Muscle layer of colon (tissue), 2 donors: ENCODE data around the gene MTCL1.

Experiments
- H3K27ac ChIP-seq: one replicate; pipeline ENCODE4 v1.7.0; 2013; ENCODE audit warnings: low read depth, mild to moderate bottlenecking, low read length, moderate library complexity
- H3K27me3 ChIP-seq, 2 donors: one replicate each; pipeline ENCODE4 v1.7.0; 2013; ENCODE audit warnings: low read length in 2 of 2, mild to moderate bottlenecking in 2 of 2; ENCODE audit not compliant: insufficient read depth in 2 of 2, control insufficient read depth in 1 of 2
- H3K36me3 ChIP-seq: one replicate; pipeline ENCODE4 v1.7.0; 2013; ENCODE audit warnings: mild to moderate bottlenecking, low read length; ENCODE audit not compliant: insufficient read depth
- H3K4me1 ChIP-seq: one replicate; pipeline ENCODE4 v1.7.0; 2013; ENCODE audit warnings: mild to moderate bottlenecking, low read length; ENCODE audit not compliant: insufficient read depth
- H3K4me3 ChIP-seq, 2 donors: one replicate each; pipeline ENCODE4 v1.7.0; 2013; ENCODE audit warnings: low read length in 2 of 2, low read depth in 1 of 2, mild to moderate bottlenecking in 1 of 2, moderate library complexity in 1 of 2
- H3K9ac ChIP-seq: one replicate; pipeline ENCODE4 v1.7.0; 2013; ENCODE audit warnings: low read length
- H3K9me3 ChIP-seq: one replicate; pipeline ENCODE4 v1.7.0; 2013; ENCODE audit warnings: mild to moderate bottlenecking, low read length
- donor health status: abdominal sarcoma.
- donor health status: Adenocarcinoma of cecum.

Gene MTCL1

DNA sequence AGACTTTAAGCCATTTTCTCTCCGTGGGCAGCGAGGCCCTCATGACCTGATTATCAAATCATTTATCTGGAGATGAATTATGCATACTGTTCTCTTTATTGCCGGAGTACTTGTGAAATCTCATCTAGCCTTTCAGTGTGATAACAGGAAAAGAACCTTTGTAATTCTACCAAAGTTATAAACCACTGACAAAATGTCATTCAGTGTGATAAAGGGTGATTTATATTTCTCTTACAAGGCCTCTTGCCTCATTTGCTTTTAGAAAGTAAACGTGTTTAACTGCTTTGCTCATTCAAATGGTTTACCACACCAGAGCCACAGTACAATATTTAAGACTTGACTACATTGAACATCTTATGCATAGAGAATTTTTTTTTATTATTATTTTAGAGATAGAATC is 13.8 kb downstream of the MTCL1 start:
- no peak overlapping the region for H3K4me3 ChIP-seq
- H3K9me3 ChIP-seq, result no peaks in the 10 kb centered on the region
- H3K27ac ChIP-seq, result no peak overlapping the region
- H3K4me1 ChIP-seq, result peaks cover 23% of the 10 kb centered on the region
- H3K27me3 ChIP-seq, result no peaks in the 10 kb centered on the region
- H3K36me3 ChIP-seq, result peaks cover 32% of the 10 kb centered on the region
- no peak overlapping the region for H3K9ac ChIP-seq

DNA sequence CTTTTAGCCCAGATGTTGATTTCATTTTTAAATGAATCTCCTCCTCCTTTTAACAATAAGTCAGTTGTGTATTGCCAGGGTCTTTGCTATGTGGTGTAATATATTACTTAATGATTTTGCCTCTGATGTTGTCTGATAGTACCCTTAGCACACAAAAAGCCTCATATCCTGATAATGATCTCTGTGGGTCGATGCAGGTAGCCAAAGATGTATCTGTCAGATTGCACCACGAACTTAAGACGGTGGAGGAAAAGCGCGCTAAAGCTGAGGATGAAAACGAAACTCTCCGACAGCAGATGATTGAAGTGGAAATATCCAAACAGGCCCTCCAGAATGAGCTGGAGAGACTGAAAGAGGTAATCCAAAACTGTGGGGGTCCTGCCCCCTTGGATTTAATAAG is 14.8 kb downstream of the MTCL1 start:
- H3K4me3 ChIP-seq, result no peak overlapping the region
- H3K9ac ChIP-seq, result no peak overlapping the region
- H3K36me3 ChIP-seq, result peaks cover 32% of the 10 kb centered on the region
- H3K9me3 ChIP-seq, result no peaks in the 10 kb centered on the region
- H3K27ac ChIP-seq, result no peak overlapping the region
- H3K4me1 ChIP-seq, result peaks cover 23% of the 10 kb centered on the region
- no peaks in the 10 kb centered on the region for H3K27me3 ChIP-seq

DNA sequence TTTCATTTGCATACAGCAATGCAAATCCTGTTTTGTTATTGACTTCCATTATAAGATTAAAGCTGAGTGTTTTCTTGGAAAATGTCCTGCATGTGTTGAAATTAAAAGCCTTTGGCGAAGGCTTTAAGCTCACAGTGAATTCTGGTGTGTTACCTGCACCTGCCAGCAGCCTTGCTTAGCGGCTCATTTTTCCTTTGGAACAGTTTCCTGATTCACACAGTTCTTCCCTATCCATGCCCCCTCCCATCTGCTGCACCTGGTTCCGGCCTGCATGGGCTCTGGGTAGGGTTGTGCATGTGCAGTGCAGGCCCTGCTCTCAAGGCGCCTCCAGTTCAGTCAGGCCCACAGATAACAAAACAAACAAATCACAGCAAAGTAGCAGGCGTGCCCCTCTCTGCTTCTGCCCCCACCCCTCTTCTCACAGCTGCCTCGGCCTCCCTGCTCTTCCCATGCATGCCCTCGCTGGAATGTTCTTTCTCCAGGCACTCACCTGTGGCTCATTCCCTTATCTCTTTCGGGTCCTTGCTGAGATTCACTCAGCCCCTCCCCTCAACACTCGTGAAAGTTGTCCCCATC is 15.8 kb downstream of the MTCL1 start:
- H3K4me1 ChIP-seq, result peaks cover 23% of the 10 kb centered on the region
- peaks cover 32% of the 10 kb centered on the region for H3K36me3 ChIP-seq
- H3K9me3 ChIP-seq, result no peaks in the 10 kb centered on the region
- H3K9ac ChIP-seq, result no peak overlapping the region
- no peak overlapping the region for H3K27ac ChIP-seq
- H3K27me3 ChIP-seq, result no peaks in the 10 kb centered on the region
- H3K4me3 ChIP-seq, result no peak overlapping the region

DNA sequence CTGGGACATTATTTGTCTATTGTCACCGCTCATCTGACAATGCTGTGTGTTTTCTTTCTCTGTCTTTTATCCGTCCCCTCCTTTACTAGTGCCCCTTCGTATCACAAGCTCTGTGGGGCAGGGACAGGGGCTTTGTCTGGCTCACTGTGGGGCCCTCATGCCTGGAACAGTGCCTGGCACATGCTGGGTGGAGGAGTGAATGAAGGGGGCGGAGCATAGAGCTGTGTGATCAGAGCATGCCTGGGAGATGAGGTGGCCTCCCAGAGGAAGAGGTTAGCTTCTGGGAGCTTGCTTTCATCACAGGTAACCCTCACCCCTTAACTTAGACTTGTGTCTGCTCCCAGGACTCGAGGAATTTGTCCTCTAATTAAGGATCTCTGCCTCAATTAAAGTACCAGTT is 16.4 kb downstream of the MTCL1 start:
- Histone ChIP-seq H3K4me1 (peaks cover 23% of the 10 kb centered on the region), H3K27me3 (no peaks in the 10 kb centered on the region), H3K36me3 (peaks cover 32% of the 10 kb centered on the region), H3K9me3 (no peaks in the 10 kb centered on the region), H3K27ac (no peak overlapping the region), H3K4me3 (no peak overlapping the region), H3K9ac (no peak overlapping the region)

DNA sequence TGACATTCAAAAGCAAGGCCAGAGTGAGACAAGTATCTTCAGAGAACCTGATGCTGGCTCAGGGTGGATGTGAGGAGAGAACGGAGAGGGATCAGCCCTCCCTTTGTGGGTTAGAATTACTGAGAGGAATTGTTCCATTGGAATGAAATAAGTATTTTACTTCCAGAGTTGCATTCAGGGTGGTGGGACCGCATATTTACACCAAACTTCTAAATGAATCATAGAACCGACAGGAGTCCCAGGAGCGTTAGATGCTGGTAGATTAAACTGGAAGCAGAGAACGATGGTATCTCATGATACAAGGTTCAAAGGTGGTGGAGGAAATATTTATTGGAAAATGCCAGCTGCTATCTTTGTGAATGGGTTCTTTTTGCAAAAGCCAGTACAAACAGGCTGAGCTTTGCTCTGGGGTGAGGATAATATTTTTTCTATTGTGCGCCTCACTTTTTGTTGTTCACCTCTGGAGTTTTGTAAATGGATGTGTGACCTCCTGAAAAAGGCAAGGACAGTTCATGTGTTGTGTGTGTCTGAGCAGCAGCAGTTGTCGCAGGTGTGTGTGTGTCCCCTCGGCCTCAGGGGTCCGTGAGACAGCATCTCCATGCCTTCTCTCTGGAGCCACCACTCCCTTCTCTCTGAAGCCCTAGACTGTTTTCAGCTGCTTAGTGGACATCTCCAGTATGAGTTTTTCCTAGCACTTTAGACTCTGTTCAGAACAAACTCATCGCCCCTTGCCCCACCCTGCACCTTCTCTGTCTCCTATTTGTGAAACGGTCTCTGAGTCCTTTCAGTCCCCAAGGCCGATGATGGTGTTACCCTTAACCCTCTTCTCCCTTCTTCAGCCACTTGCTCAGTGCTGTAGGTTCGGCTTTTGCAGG is 17.8 kb downstream of the MTCL1 start:
- Histone ChIP-seq H3K4me1 (peaks cover 9% of the 10 kb centered on the region), H3K36me3 (peaks cover 32% of the 10 kb centered on the region), H3K9me3 (no peaks in the 10 kb centered on the region), H3K9ac (no peak overlapping the region), H3K27ac (no peak overlapping the region), H3K4me3 (no peak overlapping the region), H3K27me3 (no peaks in the 10 kb centered on the region)

DNA sequence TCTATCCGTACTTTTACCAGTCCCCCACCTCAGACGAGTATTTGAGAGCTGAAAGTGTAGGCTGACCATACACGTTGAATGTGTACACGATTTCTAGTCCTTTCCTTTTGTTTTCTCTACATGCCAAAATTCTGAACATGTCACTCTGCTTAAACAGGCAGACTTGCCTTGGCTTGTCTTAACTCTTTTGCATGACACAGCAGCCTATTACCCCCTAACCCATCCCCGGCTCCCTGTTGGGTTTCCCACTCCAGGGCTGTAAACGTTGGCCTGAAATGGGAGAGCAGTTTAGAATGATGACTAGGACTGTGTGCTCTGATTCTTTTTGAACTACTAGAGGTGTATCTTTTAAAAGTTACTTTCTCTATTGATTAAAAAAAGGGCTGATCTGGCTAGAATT is 19.1 kb downstream of the MTCL1 start:
- Histone ChIP-seq H3K27me3 (no peaks in the 10 kb centered on the region), H3K4me3 (no peak overlapping the region), H3K36me3 (peaks cover 32% of the 10 kb centered on the region), H3K9ac (no peak overlapping the region), H3K4me1 (peaks cover 9% of the 10 kb centered on the region), H3K27ac (no peak overlapping the region), H3K9me3 (no peaks in the 10 kb centered on the region)

DNA sequence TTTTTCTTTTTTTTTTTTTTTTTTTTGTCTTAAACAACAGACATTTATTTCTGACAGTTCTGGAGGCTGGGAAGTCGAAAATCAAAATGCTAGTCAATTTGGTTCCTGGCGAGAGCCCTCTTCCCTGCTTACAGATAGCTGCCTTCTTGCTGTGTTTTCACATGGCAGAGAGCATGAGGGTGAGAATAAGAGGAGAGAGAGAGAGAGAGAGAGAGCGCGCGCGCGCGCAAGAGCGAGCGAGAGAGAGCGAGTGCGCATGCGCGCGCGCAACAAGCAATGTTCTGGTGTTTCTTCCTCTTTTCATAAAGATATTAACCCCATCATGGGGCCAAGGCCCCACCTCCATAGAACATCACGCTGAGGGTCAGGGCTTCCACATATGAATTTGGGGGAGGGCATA is 20.9 kb downstream of the MTCL1 start:
- H3K9ac ChIP-seq, result no peak overlapping the region
- H3K36me3 ChIP-seq, result peaks cover 20% of the 10 kb centered on the region
- no peaks in the 10 kb centered on the region for H3K27me3 ChIP-seq
- H3K27ac ChIP-seq, result no peak overlapping the region
- no peak overlapping the region for H3K4me3 ChIP-seq
- peaks cover 18% of the 10 kb centered on the region for H3K4me1 ChIP-seq
- H3K9me3 ChIP-seq, result no peaks in the 10 kb centered on the region

DNA sequence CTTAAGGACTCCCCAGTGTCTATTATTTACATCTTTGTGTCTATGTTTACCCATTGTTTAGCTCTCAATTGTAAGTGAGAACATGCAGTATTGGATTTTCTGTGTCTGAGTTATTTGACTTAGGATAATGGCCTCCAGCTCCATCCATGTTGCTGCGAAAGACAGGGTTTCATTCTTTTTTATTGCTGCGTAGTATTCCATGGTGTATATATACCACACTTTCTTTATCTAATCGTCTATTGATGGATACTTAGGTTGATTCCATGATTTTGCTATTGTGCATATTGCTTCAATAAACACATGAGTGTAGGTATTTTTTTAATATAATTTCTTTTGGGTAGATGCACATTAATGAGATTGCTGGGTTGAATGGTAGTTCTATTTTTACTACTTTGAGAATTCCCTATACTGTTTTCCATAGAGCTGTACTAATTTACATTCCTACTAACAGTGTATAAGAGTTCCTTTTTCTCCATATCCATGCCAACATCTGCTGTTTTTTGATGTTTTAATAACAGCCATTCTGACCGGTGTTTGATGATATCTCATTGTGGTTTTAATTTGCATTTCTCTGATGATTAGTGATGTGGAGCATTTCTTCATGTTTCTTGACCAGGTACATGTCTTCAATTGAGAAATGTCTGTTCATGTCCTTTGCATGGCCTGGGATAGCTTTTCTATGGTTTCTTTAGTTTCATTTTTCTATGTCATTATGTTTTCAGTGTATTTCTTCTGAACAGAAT is 21.8 kb downstream of the MTCL1 start:
- Histone ChIP-seq H3K27ac (no peak overlapping the region), H3K9me3 (no peaks in the 10 kb centered on the region), H3K4me1 (peaks cover 18% of the 10 kb centered on the region), H3K9ac (no peak overlapping the region), H3K36me3 (peaks cover 12% of the 10 kb centered on the region), H3K27me3 (no peaks in the 10 kb centered on the region), H3K4me3 (no peak overlapping the region)

DNA sequence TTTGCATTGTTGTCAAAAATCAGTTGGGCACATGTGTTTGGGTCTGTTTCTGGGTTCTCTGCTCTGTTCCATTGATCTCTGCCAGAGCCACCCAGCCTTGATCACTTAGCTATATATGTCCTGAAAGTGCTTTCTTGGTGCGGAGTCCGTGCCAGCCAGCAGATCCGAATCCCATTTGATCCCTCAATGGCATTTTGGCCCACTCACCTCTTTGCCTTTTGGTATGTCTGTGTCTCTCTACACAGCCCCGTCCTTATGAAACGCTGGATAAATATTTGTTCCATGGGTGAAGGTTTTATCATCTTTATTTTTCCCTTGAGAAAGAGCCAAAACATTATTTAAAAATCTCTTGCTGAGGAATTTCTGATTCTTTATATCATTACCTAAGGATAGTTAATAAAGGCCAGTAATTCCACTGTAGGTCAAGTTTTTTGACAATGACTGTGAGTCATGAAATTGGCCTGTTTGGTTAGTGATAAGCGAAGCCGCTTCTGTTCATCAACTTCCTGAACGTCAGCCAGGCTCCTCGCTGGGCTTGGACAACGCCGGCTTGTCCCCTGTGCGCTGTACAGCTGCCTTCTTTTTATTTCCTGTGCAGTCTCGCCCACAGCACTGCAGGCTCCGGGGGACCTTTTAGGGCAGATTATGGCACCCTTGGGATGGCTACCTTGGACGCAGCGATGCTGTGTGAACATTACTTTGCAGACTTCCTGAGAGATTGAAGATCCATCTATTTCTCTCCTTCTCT is 24.9 kb downstream of the MTCL1 start:
- Histone ChIP-seq H3K36me3 (peaks cover 8% of the 10 kb centered on the region), H3K4me3 (no peak overlapping the region), H3K9ac (no peak overlapping the region), H3K27ac (peak overlapping the region; percentile 27), H3K9me3 (no peaks in the 10 kb centered on the region), H3K27me3 (no peaks in the 10 kb centered on the region), H3K4me1 (peaks cover 9% of the 10 kb centered on the region)

DNA sequence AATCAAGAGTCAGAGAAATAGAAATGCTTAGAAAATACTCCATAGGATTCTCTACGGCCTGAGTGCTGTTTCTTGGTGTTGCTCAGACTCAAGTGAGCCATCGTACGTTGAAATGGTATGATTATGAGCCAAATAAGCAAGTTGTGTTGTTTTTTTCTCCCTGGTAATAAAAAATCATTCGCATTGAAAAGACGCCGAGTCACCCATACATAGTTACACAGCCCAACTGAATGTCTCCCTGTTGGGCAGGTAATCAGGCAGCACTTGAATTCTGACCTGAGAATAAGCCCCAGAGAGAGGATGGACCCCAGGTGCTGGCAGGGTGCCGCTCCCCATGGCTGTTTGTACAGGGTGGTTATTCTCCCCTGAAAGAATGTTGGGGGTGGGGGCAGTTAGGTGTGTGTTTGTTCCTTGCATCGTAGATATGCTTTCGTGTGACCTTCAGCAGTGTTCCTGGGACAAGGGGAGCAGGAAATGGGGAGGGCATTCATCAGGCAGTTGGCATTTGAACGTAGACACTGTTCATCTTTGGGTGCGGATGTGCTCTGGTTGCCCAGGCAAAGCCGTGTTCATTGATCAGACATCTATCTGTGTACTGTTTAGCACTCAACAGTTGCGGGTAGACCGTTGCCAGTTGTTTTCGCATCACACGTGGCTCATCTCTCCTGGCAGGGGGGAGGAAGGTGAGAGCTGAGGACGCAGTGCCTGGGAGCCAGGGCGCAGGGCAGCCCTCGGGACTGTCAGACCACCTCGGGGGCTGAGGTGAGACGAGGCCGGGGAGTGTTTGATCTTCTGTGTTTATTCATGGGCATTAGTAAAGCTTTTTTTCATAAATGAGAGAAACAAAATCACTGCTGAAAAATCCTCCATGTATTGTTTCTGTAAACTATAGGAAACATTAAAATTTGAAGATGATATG is 27.3 kb downstream of the MTCL1 start:
- no peak overlapping the region for H3K27ac ChIP-seq
- H3K9ac ChIP-seq, result no peak overlapping the region

More for the DNA sequence above, 27.3 kb downstream of the MTCL1 start:
- Histone ChIP-seq H3K27me3 (no peaks in the 10 kb centered on the region), H3K4me1 (peaks cover 9% of the 10 kb centered on the region), H3K36me3 (peaks cover 8% of the 10 kb centered on the region), H3K9me3 (no peaks in the 10 kb centered on the region), H3K4me3 (no peak overlapping the region)
